ENCODE data around the gene NR6A1. TPM values are rescaled to one million over a fixed set of nuclear protein-coding genes. Genes with fewer than 3 reads are reported as not detected.

The NR6A1 gene
- total RNA-seq, 1 donor from 2014 or later: 1.3 TPM

Other genes with a start within 250 kb of the NR6A1 start
- 4.0 and 5.7 TPM in 2 replicates for gene OLFML2A, start 5.8 kb upstream of the NR6A1 start, total RNA-seq
- not detected in 2 replicates for gene WDR38, start 82.1 kb upstream of the NR6A1 start, total RNA-seq
- 1,299 and 1,822 TPM in 2 replicates for gene RPL35, start 90.6 kb upstream of the NR6A1 start, total RNA-seq
- 36.8 and 52.8 TPM in 2 replicates for gene ARPC5L, start 90.8 kb upstream of the NR6A1 start, total RNA-seq
- 14.6 and 16.3 TPM in 2 replicates for gene GOLGA1, start 169.8 kb upstream of the NR6A1 start, total RNA-seq

Data from glomerular endothelial cell (primary cell).